Sigmoid colon (tissue), 7 donors: ENCODE data around the gene MCC. TPM values are rescaled to one million over a fixed set of nuclear protein-coding genes. Genes with fewer than 3 reads are reported as not detected.

Experiments
- DNase-seq: peaks from one replicate; pipeline ENCODE4 v3.0.0-alpha.2; 2019
- H3K27ac ChIP-seq, 4 donors: fragments of 200-600 bp; sonication (generic); one replicate each; pipeline ENCODE4 v1.5.1; 2016 to 2019; ENCODE audit warnings: mild to moderate bottlenecking in 1 of 4
- H3K27me3 ChIP-seq, 3 donors: fragments of 200-600 bp; sonication (generic); one replicate each; pipeline ENCODE4 v1.5.1; 2019; ENCODE audit warnings: mild to moderate bottlenecking in 1 of 3
- H3K36me3 ChIP-seq, 4 donors: fragments of 200-600 bp; sonication (generic); one replicate each; pipeline ENCODE4 v1.5.1; 2016 to 2019
- H3K4me1 ChIP-seq, 4 donors: fragments of 200-600 bp; sonication (generic); one replicate each; pipeline ENCODE4 v1.5.1; 2017 to 2019
- H3K4me3 ChIP-seq, 4 donors: fragments of 200-600 bp; sonication (generic); one replicate each; pipeline ENCODE4 v1.5.1; 2017 to 2019; ENCODE audit warnings: mild to moderate bottlenecking in 2 of 4, moderate library complexity in 1 of 4
- H3K9me3 ChIP-seq, 4 donors: fragments of 200-600 bp in 3 of 4; sonication (generic) in 3 of 4; one replicate each; pipeline versions ENCODE4 v1.5.1 to v1.6.1; 2013 to 2019
- EP300 ChIP-seq, 4 donors: sonication (generic); formaldehyde crosslinking; IDR thresholded peaks; one replicate each; pipeline ENCODE4 v1.6.1; 2017; ENCODE audit warnings: antibody characterized with exemption in 4 of 4
- POLR2A ChIP-seq, 2 donors: fragments of 450-650 bp; IDR thresholded peaks; one replicate each; pipeline ENCODE4 v1.6.1; 2016; ENCODE audit warnings: antibody characterized with exemption in 2 of 2, mild to moderate bottlenecking in 2 of 2, moderate library complexity in 2 of 2
- POLR2AphosphoS5 ChIP-seq, 4 donors: sonication (generic); formaldehyde crosslinking; IDR thresholded peaks; one replicate each; pipeline ENCODE4 v1.6.1; 2017; ENCODE audit warnings: antibody characterized with exemption in 4 of 4
- WGBS, 2 donors: extraction: QIAGEN DNeasy Blood & Tissue Kit; methylation state at CpG; one replicate each; pipeline ENCODE4 v1.1.7; 2013; 5-methylcytosine and 5-hydroxymethylcytosine counted together
- intact Hi-C: fragments of 100-400 bp; cut with DNase I; formaldehyde crosslinking; loops from one replicate; pipeline ENCODE4 v1.15.1; 2023
- polyA plus RNA-seq, 3 donors: library from polyadenylated mRNA; stranded (reverse); fragments of 200-250 nt; gene quantifications; one replicate each; pipeline ENCODE4 v1.2.3, GENCODE V29; 2013
- total RNA-seq, 4 donors: library from RNA; depleted of rRNA; stranded (reverse); fragments of >200 nt; gene quantifications; one replicate each; pipeline ENCODE4 v1.1.0, GENCODE V29; 2016
- TF ChIP-seq, protein P1 (sequence below), 4 experiments: fragments of 450-650 bp in 3 of 4; fragments of 200-600 bp in 1 of 4; IDR thresholded peaks; one replicate each; pipeline ENCODE4 v1.5.1; 2016 to 2019; ENCODE audit warnings: antibody characterized with exemption in 4 of 4, mild to moderate bottlenecking in 3 of 4, moderate library complexity in 2 of 4
- donor health status: healthy with polysubstance abuse.
- donor health status: Bipolar disorder and iron deficiency.
- donor health status: healthy.

Gene MCC
- total and polyA plus RNA-seq, 7 donors, result 0.69 to 14.0 (median 9.1) TPM

DNA sequence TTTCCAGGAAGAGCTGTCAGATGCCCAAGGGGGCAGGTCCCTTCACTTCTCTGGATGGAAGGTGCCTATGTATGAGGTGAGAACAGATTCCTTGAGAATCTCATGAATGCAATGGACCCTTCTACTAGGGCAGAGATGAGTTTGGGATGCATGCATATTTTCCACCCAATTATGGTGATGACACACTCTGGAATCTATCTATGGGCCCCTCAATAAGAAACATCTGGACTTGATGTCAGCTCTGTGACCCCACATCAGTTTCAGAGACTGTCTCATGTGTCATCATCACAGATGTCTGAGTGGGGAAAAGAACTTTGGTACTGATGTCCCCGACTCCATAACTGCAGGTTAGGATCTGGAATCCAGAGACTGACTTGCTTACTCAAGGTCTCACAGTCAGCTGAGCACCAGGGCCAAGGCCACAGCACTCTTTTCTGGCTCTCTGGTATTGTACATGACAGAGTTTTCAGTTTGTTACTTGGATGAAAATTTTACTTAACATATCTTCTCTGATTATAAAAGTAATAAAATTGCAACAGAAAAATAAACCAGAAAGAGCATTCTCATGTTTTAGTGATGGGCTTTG, 334.6 kb downstream of the MCC start:
- intact Hi-C loops, result no loop called here
- Histone ChIP-seq H3K27me3 (no peaks in the 10 kb centered on the region), H3K27ac (no peak overlapping the region), H3K36me3 (no peaks in the 10 kb centered on the region), H3K9me3 (no peaks in the 10 kb centered on the region), H3K4me1 (no peaks in the 10 kb centered on the region), H3K4me3 (no peak overlapping the region)
- 68 to 82% methylated on average over 1 of the region's 1 CpG for WGBS, 2 donors
- DNase-seq, result no peak
- TF ChIP-seq POLR2A (IDR thresholded peaks at IDR 0.05), result no peak
- no peak for TF ChIP-seq POLR2AphosphoS5 (IDR thresholded peaks at IDR 0.05)
- TF ChIP-seq, protein P1, sequence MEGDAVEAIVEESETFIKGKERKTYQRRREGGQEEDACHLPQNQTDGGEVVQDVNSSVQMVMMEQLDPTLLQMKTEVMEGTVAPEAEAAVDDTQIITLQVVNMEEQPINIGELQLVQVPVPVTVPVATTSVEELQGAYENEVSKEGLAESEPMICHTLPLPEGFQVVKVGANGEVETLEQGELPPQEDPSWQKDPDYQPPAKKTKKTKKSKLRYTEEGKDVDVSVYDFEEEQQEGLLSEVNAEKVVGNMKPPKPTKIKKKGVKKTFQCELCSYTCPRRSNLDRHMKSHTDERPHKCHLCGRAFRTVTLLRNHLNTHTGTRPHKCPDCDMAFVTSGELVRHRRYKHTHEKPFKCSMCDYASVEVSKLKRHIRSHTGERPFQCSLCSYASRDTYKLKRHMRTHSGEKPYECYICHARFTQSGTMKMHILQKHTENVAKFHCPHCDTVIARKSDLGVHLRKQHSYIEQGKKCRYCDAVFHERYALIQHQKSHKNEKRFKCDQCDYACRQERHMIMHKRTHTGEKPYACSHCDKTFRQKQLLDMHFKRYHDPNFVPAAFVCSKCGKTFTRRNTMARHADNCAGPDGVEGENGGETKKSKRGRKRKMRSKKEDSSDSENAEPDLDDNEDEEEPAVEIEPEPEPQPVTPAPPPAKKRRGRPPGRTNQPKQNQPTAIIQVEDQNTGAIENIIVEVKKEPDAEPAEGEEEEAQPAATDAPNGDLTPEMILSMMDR (IDR thresholded peaks at IDR 0.05), result no peak
- no peak for TF ChIP-seq EP300 (IDR thresholded peaks at IDR 0.05)

DNA sequence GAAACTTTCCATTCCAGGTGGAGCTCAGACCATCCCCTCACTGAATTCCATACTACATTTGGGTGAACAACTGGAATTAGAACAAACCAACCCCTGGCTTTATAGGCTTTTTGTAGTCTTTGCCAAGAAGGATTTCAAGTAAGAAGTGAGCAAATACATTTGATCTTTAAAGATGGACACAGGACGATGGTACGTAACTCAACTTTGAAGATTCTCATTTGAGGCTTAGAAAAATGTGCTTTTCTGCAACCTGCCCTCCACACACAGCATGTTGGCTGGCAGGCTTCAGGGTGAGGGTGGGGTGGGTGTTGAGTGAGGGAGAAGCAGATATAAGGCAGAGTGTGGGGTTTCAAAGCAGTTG, 335.9 kb downstream of the MCC start:
- Histone ChIP-seq H3K4me1 (no peaks in the 10 kb centered on the region), H3K36me3 (no peaks in the 10 kb centered on the region), H3K27ac (no peak overlapping the region), H3K4me3 (no peak overlapping the region), H3K27me3 (no peaks in the 10 kb centered on the region), H3K9me3 (no peaks in the 10 kb centered on the region)
- intact Hi-C loops, result no loop called here
- 95% methylated on average over 2 of the region's 2 CpGs for WGBS, 2 donors
- no peak for TF ChIP-seq EP300 (IDR thresholded peaks at IDR 0.05)
- TF ChIP-seq, protein P1 (IDR thresholded peaks at IDR 0.05), result no peak
- no peak for TF ChIP-seq POLR2A (IDR thresholded peaks at IDR 0.05)
- no peak for TF ChIP-seq POLR2AphosphoS5 (IDR thresholded peaks at IDR 0.05)
- DNase-seq, result no peak

DNA sequence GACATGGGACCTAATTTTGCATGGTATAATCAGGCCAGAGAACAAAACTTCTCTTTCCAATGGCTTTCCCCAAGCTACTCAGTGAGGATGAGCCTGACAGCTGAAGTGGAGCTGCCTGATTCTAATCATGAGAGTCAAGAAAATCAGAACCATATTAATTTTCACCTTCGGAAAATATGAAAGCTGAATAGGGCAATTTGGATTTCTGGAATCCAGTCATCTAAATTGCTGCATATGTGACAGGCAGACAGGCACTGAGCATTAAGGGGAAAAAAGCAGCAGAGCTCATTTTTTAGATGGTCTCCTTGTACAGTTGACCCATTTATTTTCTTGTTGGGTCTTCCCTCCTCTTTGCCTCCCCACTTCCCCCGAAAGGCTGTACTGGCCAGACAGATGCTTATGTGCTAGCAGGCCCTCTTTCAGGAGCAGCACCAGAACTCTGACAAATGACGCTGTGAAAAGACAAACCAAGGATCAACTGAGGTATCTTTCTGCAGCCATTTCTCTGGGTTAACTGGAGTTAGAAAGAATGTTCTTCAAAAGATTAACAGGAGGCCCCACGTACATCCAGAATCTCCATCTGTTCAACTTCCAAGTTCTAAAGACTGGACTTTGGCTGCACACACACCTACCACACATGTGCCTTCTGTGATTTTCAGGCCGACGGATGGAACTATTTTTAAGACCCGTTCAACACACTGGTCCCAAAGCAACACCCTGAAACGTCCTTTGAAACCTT, 336.4 kb downstream of the MCC start:
- 88 to 92% methylated on average over 8 of the region's 8 CpGs for WGBS, 2 donors

DNA sequence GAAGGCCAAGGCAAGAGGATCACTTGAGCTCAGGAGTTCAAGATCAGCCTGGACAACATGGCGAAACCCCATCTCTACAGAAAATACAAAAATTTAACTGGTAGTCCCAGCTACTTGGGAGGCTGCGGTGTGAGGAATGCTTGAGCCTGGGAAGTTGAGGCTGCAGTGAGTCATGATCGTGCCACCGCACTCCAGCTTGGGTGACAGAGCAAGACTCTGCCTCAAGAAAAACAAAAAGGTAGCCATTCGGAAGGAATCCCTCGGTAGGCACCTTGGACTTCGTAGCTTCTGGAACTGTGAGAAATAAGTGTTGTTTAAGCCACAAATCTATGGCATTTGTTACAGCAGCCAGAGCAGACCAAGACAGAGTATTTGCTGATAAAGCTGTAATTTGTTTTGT, 337.4 kb downstream of the MCC start:
- intact Hi-C loops, result no loop called here
- no peak for DNase-seq
- 96 to 97% methylated on average over 7 of the region's 7 CpGs for WGBS, 2 donors
- Histone ChIP-seq H3K27ac (no peak overlapping the region), H3K4me3 (no peak overlapping the region), H3K4me1 (no peaks in the 10 kb centered on the region), H3K27me3 (no peaks in the 10 kb centered on the region), H3K36me3 (no peaks in the 10 kb centered on the region), H3K9me3 (no peaks in the 10 kb centered on the region)
- TF ChIP-seq, protein P1 (IDR thresholded peaks at IDR 0.05), result no peak
- TF ChIP-seq POLR2AphosphoS5 (IDR thresholded peaks at IDR 0.05) (no peak), POLR2A (IDR thresholded peaks at IDR 0.05) (no peak), EP300 (IDR thresholded peaks at IDR 0.05) (no peak)

More for the DNA sequence above, 336.4 kb downstream of the MCC start:
- H3K9me3 ChIP-seq, result no peaks in the 10 kb centered on the region
- H3K4me3 ChIP-seq, result no peak overlapping the region
- no peak for DNase-seq
- intact Hi-C loops, result no loop called here
- H3K27ac ChIP-seq, result no peak overlapping the region
- no peaks in the 10 kb centered on the region for H3K4me1 ChIP-seq
- TF ChIP-seq POLR2A (IDR thresholded peaks at IDR 0.05) (no peak), EP300 (IDR thresholded peaks at IDR 0.05) (no peak), POLR2AphosphoS5 (IDR thresholded peaks at IDR 0.05) (no peak)
- TF ChIP-seq, protein P1 (IDR thresholded peaks at IDR 0.05), result no peak
- H3K36me3 ChIP-seq, result no peaks in the 10 kb centered on the region
- no peaks in the 10 kb centered on the region for H3K27me3 ChIP-seq
